Ectodermal cell (in vitro differentiated cells): ENCODE data around the gene VAPA.

ENCODE experiments used
- H3K27ac ChIP-seq: 2 replicates; pipeline ENCODE4 v1.7.0; 2013; ENCODE audit warnings: mild to moderate bottlenecking, low read depth, low read length; ENCODE audit not compliant: insufficient read depth, poor library complexity, severe bottlenecking
- H3K27me3 ChIP-seq: 2 replicates; pipeline ENCODE4 v1.7.0; 2013; ENCODE audit warnings: mild to moderate bottlenecking, low read length; ENCODE audit not compliant: insufficient read depth, control insufficient read depth, poor library complexity, severe bottlenecking
- H3K36me3 ChIP-seq: one replicate; pipeline ENCODE4 v1.7.0; 2013; ENCODE audit warnings: low read length; ENCODE audit not compliant: control insufficient read depth, insufficient read depth
- H3K4me1 ChIP-seq: one replicate; pipeline ENCODE4 v1.7.0; 2013; ENCODE audit warnings: low read length; ENCODE audit not compliant: control insufficient read depth, insufficient read depth
- H3K4me3 ChIP-seq: 2 replicates; pipeline ENCODE4 v1.7.0; 2013; ENCODE audit warnings: low read depth, low read length, control low read depth; ENCODE audit not compliant: insufficient read depth
- H3K9me3 ChIP-seq: 2 replicates; pipeline ENCODE4 v1.7.0; 2013; ENCODE audit warnings: mild to moderate bottlenecking, low read length, moderate library complexity; ENCODE audit not compliant: control insufficient read depth
- WGBS, 2 experiments: methylation state at CpG; one replicate each; pipeline ENCODE4 v1.1.7; 2013; ENCODE audit warnings: missing lambda C conversion rate in 2 of 2; 5-methylcytosine and 5-hydroxymethylcytosine counted together

The VAPA gene

DNA sequence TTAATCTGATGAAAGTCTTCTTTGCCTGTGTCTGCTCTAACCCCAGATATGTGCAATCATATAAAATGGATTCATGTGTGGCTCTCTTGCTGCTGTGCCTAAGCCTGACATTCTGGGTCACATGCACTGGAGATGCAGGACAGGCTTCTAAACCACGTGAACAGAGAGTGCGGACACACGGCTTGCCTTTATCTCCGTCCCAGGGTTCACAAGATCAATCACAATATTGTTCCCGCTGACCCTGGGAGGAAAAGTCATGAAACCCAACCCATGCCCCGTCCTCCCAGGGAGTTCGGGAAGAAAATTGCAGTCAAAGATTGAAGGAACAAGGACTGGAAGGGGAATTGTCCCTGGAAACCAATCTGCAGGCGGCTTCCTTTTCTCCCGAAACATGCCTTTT is 74.8 kb downstream of the VAPA start:
- Histone ChIP-seq H3K36me3 (no peaks in the 10 kb centered on the region), H3K27me3 (no peaks in the 10 kb centered on the region), H3K4me1 (peaks cover 11% of the 10 kb centered on the region), H3K27ac (no peak overlapping the region), H3K4me3 (no peak overlapping the region), H3K9me3 (no peaks in the 10 kb centered on the region)
- 78 to 84% methylated on average over 9 of the region's 9 CpGs for WGBS, 2 experiments

DNA sequence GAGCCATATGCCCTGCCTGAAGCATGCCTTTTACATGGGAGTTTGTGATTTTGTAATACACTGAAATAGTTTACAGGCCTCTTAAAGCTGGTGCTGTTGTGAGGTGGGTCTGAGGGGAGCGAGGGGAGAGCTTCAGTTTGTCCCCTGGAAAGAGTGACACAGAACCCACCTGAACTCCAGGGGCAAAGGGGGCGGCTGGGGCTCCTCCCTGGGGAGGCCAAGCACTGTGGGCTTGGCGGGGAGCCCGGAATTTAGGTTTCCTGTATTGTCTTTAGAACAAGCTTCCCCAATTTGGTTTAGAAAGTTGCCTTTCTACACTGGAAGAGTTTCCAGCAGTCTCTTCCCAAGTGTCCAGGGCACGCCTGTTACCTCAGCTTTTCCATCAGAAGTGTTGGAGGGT is 75.7 kb downstream of the VAPA start:
- Histone ChIP-seq H3K27me3 (no peaks in the 10 kb centered on the region), H3K27ac (no peak overlapping the region), H3K4me1 (peaks cover 11% of the 10 kb centered on the region), H3K4me3 (no peak overlapping the region), H3K9me3 (no peaks in the 10 kb centered on the region), H3K36me3 (no peaks in the 10 kb centered on the region)
- 94 to 96% methylated on average over 5 of the region's 5 CpGs for WGBS, 2 experiments

DNA sequence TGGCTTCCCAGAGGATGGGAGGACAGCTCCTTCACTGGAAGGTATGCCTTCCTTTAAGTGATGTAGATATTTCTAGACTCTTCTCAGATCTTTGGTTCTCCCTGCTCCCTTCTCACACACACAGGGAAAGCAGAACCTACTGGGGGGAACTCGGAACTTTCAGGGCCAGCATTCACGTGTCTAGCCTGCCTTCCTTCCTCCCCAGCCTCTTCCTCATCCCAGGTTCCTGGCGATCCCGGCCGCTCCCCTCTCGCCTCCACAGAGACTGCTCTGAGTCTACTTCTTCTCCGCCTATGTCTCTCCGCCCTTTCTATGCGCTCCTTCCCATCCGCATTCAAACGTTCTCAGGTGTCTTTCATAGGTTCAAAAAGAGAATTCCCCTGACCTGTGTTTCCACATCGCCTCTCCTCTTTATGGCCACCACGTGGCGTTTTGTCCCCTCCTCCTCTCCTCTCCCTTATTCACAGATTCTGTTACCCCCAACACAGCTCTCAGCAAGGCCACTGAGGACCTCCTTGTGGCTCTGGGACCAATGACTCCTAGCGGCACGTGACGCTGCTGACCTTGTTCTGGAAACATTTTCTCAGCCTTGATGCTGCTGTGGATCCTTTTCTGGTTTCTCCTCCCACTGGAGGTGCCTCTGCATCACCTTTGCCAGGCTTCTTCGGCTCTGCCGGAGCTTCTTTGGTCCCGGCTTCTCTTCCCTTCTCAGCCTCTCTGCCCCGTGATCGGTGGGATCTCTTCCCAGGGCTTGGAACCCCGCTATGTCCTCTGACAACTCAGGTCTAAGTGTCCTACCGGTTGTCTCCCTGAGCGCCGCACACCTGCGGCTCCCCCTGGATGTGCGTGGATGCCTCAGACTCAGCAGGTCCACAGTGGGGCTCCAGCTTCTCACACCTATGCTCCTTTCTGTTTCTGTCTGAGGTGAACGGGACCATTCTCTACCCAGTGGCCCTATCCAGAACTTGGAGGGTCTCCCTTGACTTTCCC is 77.5 kb downstream of the VAPA start:
- Histone ChIP-seq H3K4me3 (no peak overlapping the region), H3K9me3 (no peaks in the 10 kb centered on the region), H3K27ac (no peak overlapping the region), H3K36me3 (no peaks in the 10 kb centered on the region), H3K27me3 (no peaks in the 10 kb centered on the region), H3K4me1 (peaks cover 11% of the 10 kb centered on the region)
- WGBS, 2 experiments, result 92% methylated on average over 29 of the region's 29 CpGs

DNA sequence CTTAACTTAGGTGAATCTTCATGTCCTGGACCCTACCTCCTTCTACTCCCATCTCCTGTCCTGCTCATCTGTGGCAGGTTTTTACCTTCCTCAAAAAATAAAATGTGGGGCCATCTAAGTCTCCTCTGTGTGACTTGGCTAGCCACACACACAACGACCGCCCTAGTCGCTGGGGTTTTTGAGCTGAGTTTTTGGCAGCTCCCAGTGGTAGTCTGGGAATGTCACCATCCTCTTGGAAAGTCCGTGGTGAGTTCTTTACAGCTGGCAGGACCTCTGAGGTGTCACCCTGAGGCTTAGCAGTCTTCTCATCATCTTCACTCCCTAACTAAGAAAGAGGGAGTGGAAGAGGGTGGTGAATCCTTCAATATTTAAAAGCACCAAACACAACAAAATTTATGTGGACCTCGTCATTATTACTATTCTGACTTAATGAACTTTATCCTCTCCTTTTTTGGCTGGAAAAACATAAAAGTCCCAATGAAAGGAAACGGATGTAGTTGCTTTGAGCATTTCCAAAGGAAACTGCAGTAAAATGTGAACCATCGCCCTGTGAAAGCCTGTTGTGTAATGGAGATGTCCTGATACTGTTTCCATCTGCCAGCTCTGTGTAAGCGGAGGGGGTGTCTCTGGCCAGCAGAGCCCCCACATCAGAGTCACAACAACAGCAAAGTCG is 78.6 kb downstream of the VAPA start:
- Histone ChIP-seq H3K27ac (no peak overlapping the region), H3K4me3 (no peak overlapping the region), H3K4me1 (peaks cover 9% of the 10 kb centered on the region), H3K9me3 (no peaks in the 10 kb centered on the region), H3K27me3 (no peaks in the 10 kb centered on the region), H3K36me3 (no peaks in the 10 kb centered on the region)
- WGBS, 2 experiments, result 78 to 82% methylated on average over 8 to 9 of the region's 9 CpGs

DNA sequence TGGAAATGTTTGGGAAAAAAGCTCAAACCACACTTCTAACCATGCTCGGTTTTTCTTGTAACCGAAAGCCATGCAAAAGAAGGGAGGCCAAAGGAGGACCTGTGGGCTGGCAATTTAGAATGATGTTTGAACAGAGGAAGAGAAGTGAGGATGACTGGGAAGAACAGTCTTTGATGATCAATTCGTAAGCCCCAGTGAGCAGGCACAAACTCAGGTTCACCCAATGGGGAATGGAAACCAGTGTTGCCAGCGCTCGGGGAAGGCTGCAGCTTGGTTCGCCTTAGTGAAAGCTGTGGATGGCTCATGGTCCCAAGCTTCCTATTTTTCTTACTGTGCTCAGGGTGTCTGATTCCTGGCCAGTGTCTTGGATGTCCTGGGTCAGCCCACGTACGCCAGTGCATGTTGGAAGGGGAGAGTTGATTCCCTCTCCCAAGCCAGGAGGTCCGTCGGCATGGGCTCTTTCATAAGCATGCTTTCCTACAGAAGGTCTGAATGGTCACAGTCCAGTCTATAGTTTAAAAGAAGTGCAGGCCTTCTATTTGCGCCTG is 79.2 kb downstream of the VAPA start:
- Histone ChIP-seq H3K4me3 (no peak overlapping the region), H3K9me3 (no peaks in the 10 kb centered on the region), H3K27me3 (no peaks in the 10 kb centered on the region), H3K4me1 (peaks cover 3% of the 10 kb centered on the region), H3K27ac (no peak overlapping the region), H3K36me3 (no peaks in the 10 kb centered on the region)
- 90 to 95% methylated on average over 11 of the region's 11 CpGs for WGBS, 2 experiments

DNA sequence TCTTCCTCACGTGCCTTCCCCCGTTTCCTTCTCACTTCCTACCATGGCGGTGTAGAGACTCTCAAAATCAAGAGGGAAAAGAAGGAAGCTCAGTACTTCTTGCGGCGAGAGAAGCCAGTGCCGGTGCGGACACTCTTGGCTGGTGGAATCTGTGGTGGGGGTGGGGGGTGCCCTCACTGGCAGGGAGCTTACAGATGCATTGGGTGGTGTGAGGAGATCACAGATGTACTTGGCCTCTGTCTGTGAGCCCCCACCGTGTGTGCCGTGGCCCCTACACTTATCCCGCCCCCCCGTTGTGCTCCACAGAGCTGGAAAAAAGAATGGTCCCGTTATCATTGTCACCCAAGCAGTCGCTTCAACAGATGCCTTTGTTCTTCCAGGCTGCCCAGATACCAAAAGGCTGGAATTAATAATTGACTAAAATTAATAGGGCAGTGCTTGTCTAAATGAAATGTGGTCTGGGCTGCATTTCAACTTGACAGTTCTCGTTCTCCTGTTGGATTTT is 79.8 kb downstream of the VAPA start:
- Histone ChIP-seq H3K36me3 (no peaks in the 10 kb centered on the region), H3K4me3 (no peak overlapping the region), H3K4me1 (no peaks in the 10 kb centered on the region), H3K27ac (no peak overlapping the region), H3K27me3 (no peaks in the 10 kb centered on the region), H3K9me3 (no peaks in the 10 kb centered on the region)
- WGBS, 2 experiments, result 91 to 94% methylated on average over 14 of the region's 14 CpGs

DNA sequence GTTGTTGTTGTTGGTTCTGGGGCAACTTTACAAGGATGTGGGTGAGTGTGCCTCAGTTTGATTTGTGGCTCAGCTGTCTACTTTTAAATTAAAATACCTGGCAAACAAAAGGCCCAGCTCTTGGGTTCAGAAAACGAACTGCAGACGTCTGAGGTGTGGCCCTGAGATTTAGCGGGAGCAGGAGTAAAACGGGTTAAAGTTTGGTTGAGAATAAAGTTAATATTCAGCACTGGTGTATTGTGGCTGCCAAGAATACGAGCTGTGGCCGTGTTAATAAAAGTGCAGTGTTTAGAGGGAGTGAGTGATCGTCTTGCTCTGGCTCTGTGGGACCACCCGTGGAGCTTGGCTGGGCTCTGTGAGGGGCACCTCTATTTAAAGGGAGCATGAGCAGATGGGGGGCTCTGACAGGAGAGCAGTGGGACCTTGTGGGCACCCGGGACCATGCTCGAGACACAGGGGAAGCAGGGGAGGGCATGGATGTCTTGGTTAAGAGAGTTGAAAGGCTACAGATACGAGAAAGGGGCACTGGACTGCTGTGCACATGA is 80.3 kb downstream of the VAPA start:
- Histone ChIP-seq H3K27me3 (no peaks in the 10 kb centered on the region), H3K9me3 (no peaks in the 10 kb centered on the region), H3K4me1 (no peaks in the 10 kb centered on the region), H3K27ac (no peak overlapping the region), H3K4me3 (no peak overlapping the region), H3K36me3 (no peaks in the 10 kb centered on the region)
- 87 to 90% methylated on average over 11 of the region's 11 CpGs for WGBS, 2 experiments

DNA sequence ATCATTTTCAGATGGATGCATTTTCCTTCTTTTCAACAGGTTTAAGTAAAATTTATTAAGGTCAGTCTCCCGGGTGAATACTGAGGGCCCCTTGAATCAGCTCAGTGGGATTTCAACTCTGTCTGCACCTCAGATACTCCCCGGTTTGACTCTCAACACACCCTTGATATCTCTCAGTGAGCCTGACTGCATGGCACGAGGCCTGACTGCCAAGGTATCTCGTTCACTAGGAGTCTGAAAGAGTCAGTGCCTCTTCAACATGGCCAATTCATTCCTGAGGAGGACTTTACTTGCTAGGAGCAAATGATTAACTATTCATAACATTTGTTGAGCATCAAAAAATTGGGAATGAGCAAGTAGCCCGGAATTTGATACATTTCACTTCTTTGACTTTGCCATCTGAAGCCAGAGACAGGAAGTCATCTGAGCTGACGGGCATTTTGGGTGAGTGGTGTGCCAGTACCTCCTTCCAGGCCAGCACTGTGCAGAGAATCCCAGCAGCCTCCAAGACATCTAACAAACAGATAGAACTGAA is 81.0 kb downstream of the VAPA start:
- Histone ChIP-seq H3K27me3 (no peaks in the 10 kb centered on the region), H3K4me3 (no peak overlapping the region), H3K27ac (no peak overlapping the region), H3K36me3 (no peaks in the 10 kb centered on the region), H3K9me3 (no peaks in the 10 kb centered on the region), H3K4me1 (no peaks in the 10 kb centered on the region)
- 73 to 80% methylated on average over 6 of the region's 6 CpGs for WGBS, 2 experiments

DNA sequence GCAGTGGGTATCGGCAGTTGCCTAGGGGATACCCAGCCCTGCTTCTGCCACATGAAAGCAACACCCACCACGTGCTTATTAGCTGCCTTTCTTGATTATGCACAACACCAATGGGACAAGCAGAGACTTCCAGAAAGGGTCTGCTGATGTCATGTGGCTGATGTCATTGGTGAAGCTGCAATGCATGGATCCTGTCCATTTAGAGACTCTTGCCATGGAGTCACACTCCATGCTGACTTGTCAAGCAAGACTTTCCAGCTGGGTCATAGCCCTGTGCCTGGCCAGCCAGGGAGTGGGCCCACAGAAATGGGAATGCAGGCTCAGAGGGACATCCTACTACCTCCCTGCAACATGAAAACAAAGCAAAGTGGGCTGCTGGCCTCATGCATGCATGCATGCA is 81.8 kb downstream of the VAPA start:
- Histone ChIP-seq H3K9me3 (no peaks in the 10 kb centered on the region), H3K4me3 (no peak overlapping the region), H3K36me3 (no peaks in the 10 kb centered on the region), H3K27me3 (no peaks in the 10 kb centered on the region), H3K4me1 (no peaks in the 10 kb centered on the region), H3K27ac (no peak overlapping the region)
- WGBS, 2 experiments, result 91% methylated on average over 2 of the region's 2 CpGs
